GM12892 (cell line): ENCODE measurements around the gene HSF2BP.

Experiments used
- POLR2A ChIP-seq: IDR thresholded peaks from 2 replicates; pipeline ENCODE4 v1.6.1; 2011; ENCODE audit warnings: low read depth, low read length, control low read depth
- POLR2AphosphoS5 ChIP-seq: IDR thresholded peaks from 2 replicates; pipeline ENCODE4 v1.6.1; 2011; ENCODE audit warnings: low read depth, low read length, control low read depth
- TAF1 ChIP-seq: IDR thresholded peaks from 2 replicates; pipeline ENCODE4 v1.6.1; 2011; ENCODE audit warnings: low read depth, mild to moderate bottlenecking, control low read depth, low read length, borderline replicate concordance

- TF ChIP-seq POLR2A (no peak), POLR2AphosphoS5 (no peak; the same call in 1 of the 2 replicates), TAF1 (no peak)
Measured at GRCh38 chr21:43667191-43667904, 8.1 kb upstream of the HSF2BP start.
